ENCODE measurements around the gene RESP18. TPM values are rescaled to one million over a fixed set of nuclear protein-coding genes. Genes with fewer than 3 reads are reported as not detected.
A peak's percentile ranks its signal among the peaks of the same experiment; 100 is the strongest.

The RESP18 gene
- polyA plus RNA-seq, 1 of the 3 experiments (the other 2 are of a cell fraction) = not detected

DNA sequence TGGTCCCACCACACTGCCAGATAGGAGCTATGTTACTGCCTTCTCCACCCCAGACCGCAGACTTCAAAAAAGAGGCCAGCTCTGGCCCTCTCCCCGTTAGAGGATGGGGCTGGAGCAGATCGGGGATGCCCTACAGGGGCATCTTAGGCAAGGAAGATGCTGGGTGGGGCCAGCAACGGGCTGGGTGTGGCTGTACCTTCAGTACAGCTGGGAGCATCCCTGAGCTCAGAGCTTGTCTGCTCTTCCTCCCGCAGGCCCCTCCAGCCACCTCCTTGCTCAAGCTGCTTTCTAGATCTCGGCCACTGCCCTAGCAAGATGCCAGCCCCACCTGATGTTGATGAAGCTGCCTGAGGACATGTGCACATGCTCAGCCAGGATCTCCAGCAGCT is 33.2 kb downstream of the RESP18 start:
- Histone ChIP-seq H3F3A (replicated peaks; ENCODE audit: insufficient read depth) (no peaks in the 10 kb centered on the region), H4K20me1 (ENCODE audit: insufficient read depth) (no peaks in the 10 kb centered on the region), H3K27ac (ENCODE audit: low read depth in 2 of 2, low read length in 1 of 2) (no peak overlapping the region), H2AFZ (ENCODE audit: low read depth) (no peak overlapping the region), H3K9me2 (no peaks in the 10 kb centered on the region), H3K36me3 (replicated peaks in 1 of 2; ENCODE audit: control insufficient read depth in 1 of 2, insufficient read depth in 2 of 2, low read length in 1 of 2) (no peaks in the 10 kb centered on the region), H3K4me2 (no peak overlapping the region), H3K79me2 (ENCODE audit: insufficient read depth) (no peaks in the 10 kb centered on the region), H3K9me3 (no peaks in the 10 kb centered on the region), H3K9ac (no peak overlapping the region), H3K4me1 (ENCODE audit: control insufficient read depth in 1 of 2, insufficient read depth in 2 of 2, low read depth in 1 of 2, low read length in 1 of 2) (peaks cover 0 to 7% of the 10 kb centered on the region in 2 experiments; a peak in 1 of 4 replicates), H3K27me3 (ENCODE audit: insufficient read depth) (no peaks in the 10 kb centered on the region), H3K4me3 (ENCODE audit: low read depth in 2 of 2, low read length in 1 of 2) (no peak overlapping the region)
- 94% methylated on average over 3 of the region's 6 CpGs for WGBS (ENCODE audit: low lambda C conversion rate)
- no peak for DNase-seq
- ChIA-PET POLR2A (interaction anchor here (0.8 to 1.9 kb wide), 3 partner anchors 9 to 123 kb away, joined by 3 to 4 read pairs (median 4); partner anchors contain the start of gene CNPPD1), CTCF (interaction anchor here (0.7 to 6.7 kb wide), 37 partner anchors 9 to 261 kb away, joined by 3 to 72 read pairs (median 5); partner anchors contain the start of genes ABCB6, CNPPD1, DNAJB2 and DNPEP)
- no peak for TF ChIP-seq PBX3 (IDR thresholded peaks at IDR 0.05)
- no peak for TF ChIP-seq ELF1 (IDR thresholded peaks at IDR 0.05)
- TF ChIP-seq IRF3 (IDR thresholded peaks at IDR 0.05; ENCODE audit: low read depth, low read length) = no peak
- TF ChIP-seq SMC3 (IDR thresholded peaks at IDR 0.05; ENCODE audit: low read depth, low read length) = no peak

- TF ChIP-seq CHD2 (IDR thresholded peaks at IDR 0.05; ENCODE audit: low read length, partially characterized antibody) (peak; percentile 23), GABPA (IDR thresholded peaks at IDR 0.05; ENCODE audit: low read depth) (no peak), JUND (IDR thresholded peaks at IDR 0.05) (no peak), FOXM1 (IDR thresholded peaks at IDR 0.05; ENCODE audit: low read depth) (no peak), RAD21 (IDR thresholded peaks at IDR 0.05; ENCODE audit: low read length) (peak; percentile 73), SMC3 (IDR thresholded peaks at IDR 0.05; ENCODE audit: low read depth, low read length) (peak; percentile 86)
- TF ChIP-seq, protein P1, sequence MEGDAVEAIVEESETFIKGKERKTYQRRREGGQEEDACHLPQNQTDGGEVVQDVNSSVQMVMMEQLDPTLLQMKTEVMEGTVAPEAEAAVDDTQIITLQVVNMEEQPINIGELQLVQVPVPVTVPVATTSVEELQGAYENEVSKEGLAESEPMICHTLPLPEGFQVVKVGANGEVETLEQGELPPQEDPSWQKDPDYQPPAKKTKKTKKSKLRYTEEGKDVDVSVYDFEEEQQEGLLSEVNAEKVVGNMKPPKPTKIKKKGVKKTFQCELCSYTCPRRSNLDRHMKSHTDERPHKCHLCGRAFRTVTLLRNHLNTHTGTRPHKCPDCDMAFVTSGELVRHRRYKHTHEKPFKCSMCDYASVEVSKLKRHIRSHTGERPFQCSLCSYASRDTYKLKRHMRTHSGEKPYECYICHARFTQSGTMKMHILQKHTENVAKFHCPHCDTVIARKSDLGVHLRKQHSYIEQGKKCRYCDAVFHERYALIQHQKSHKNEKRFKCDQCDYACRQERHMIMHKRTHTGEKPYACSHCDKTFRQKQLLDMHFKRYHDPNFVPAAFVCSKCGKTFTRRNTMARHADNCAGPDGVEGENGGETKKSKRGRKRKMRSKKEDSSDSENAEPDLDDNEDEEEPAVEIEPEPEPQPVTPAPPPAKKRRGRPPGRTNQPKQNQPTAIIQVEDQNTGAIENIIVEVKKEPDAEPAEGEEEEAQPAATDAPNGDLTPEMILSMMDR (IDR thresholded peaks at IDR 0.05) = peak; percentile 92
- Histone ChIP-seq H3K4me3 (ENCODE audit: low read depth in 2 of 2, low read length in 1 of 2) (peak overlapping the region in 1 of 2 experiments; percentile 5; a peak in 1 of 4 replicates), H3K4me1 (ENCODE audit: control insufficient read depth in 1 of 2, insufficient read depth in 2 of 2, low read depth in 1 of 2, low read length in 1 of 2) (peaks cover 0 to 7% of the 10 kb centered on the region in 2 experiments; a peak in 1 of 4 replicates), H3K27ac (ENCODE audit: low read depth in 2 of 2, low read length in 1 of 2) (no peak overlapping the region), H3K79me2 (ENCODE audit: insufficient read depth) (no peaks in the 10 kb centered on the region), H3K9me3 (no peaks in the 10 kb centered on the region), H3K36me3 (replicated peaks in 1 of 2; ENCODE audit: control insufficient read depth in 1 of 2, insufficient read depth in 2 of 2, low read length in 1 of 2) (no peaks in the 10 kb centered on the region), H3K27me3 (ENCODE audit: insufficient read depth) (no peaks in the 10 kb centered on the region), H4K20me1 (ENCODE audit: insufficient read depth) (no peaks in the 10 kb centered on the region), H3K9ac (no peak overlapping the region), H3K9me2 (no peaks in the 10 kb centered on the region), H2AFZ (ENCODE audit: low read depth) (no peak overlapping the region), H3F3A (replicated peaks; ENCODE audit: insufficient read depth) (no peaks in the 10 kb centered on the region), H3K4me2 (no peak overlapping the region)
- DNase-seq = peak; percentile 93
- ChIA-PET POLR2A (interaction anchor here (0.8 to 1.9 kb wide), 2 partner anchors 11 to 122 kb away, joined by 4 read pairs; partner anchors contain the start of gene CNPPD1), CTCF (interaction anchor here (0.7 to 6.7 kb wide), 38 partner anchors 9 to 262 kb away, joined by 3 to 72 read pairs (median 5); partner anchors contain the start of genes ABCB6, ANKZF1, ATG9A and CNPPD1)
- 69% methylated on average over 3 of the region's 15 CpGs for WGBS (ENCODE audit: low lambda C conversion rate)
Observed at GRCh38 chr2:219298759-219299371, 33.7 kb downstream of the RESP18 start.

All from SK-N-SH (cell line).